SH-SY5Y (cell line): ENCODE data around the gene SF3A2.

ENCODE experiments used
- GATA2 ChIP-seq: IDR thresholded peaks from 2 replicates; pipeline ENCODE4 v1.6.1; 2011; ENCODE audit warnings: mild to moderate bottlenecking, low read depth, low read length
- GATA3 ChIP-seq: IDR thresholded peaks from 2 replicates; pipeline ENCODE4 v1.6.1; 2011; ENCODE audit warnings: low read depth, mild to moderate bottlenecking, low read length, moderate library complexity

DNA sequence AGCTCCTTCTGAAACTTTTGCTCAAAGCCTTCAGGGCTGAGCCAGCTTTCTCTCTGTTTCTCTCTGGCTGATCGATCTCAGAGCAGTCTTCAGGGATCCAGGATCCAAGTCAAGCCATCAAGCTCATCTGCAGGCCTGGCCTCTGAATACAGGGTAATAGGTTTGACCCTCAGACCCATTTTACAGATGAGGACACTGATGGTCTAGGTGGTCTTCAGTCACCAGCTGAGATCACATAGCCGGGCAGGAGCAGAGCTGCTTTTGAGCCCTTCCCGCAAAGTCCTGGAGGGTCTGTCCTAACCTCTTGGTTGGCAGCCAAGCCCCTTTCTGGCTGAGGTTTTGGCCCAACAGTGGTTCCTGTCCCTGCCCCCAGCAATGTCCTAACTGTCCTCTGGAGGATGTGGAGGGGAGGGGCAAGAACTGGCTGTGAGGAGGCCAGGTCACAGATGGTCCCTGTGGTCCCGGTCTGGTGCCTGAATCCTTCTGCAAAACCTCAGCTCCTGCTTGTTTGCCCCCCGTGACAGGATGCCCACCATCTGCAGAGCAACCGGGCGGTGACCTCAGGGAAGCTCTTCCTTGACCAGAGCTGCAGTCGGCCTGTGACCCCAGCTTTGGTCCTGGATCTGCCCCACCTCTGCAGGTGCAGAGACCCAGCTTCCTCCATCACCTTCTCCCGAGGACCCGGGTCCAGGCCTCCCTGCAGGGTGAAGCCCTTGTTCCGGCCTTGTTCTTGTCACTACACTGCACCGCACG lies 51.1 kb downstream of the SF3A2 start:
- TF ChIP-seq GATA3 (no peak), GATA2 (no peak)
